Activated CD4-positive, alpha-beta memory T cell treated with anti-CD3 and anti-CD28 coated beads, Interleukin-2, amount 10 ng/mL, durations not matched to agents 7 days and 5 days (primary cell): Measurements from ENCODE around the gene MATCAP1. TPM values are rescaled to one million over a fixed set of nuclear protein-coding genes. Genes with fewer than 3 reads are reported as not detected.
A peak's percentile ranks its signal among the peaks of the same experiment; 100 is the strongest.

Experiments used
- CTCF ChIA-PET: fragments of 350-600 bp; sonication (Branson Sonifier 250); formaldehyde crosslinking; loops from one replicate; lab custom pipeline; 2021; ENCODE audit warnings: antibody characterized with exemption, inconsistent platforms; lab: Charles Lee
- POLR2A ChIA-PET: fragments of 350-600 bp; sonication (Branson Sonifier 250); formaldehyde crosslinking; loops from one replicate; lab custom pipeline; 2021; ENCODE audit warnings: antibody characterized with exemption; lab: Charles Lee
- DNase-seq: peaks from one replicate; pipeline ENCODE4 v3.0.0-alpha.2; 2020
- H3K27ac Mint-ChIP-seq: one replicate; pipeline ENCODE4 v1.8.0; 2021; ENCODE audit warnings: mild to moderate bottlenecking, mixed read lengths
- H3K27me3 Mint-ChIP-seq: one replicate; pipeline ENCODE4 v1.8.0; 2021; ENCODE audit warnings: mixed read lengths
- H3K36me3 Mint-ChIP-seq: one replicate; pipeline ENCODE4 v1.8.0; 2021; ENCODE audit warnings: low read depth, mixed read lengths
- H3K4me1 Mint-ChIP-seq: one replicate; pipeline ENCODE4 v1.8.0; 2021; ENCODE audit warnings: mixed read lengths
- H3K4me3 Mint-ChIP-seq: one replicate; pipeline ENCODE4 v1.8.0; 2021; ENCODE audit warnings: mild to moderate bottlenecking, mixed read lengths
- H3K9me3 Mint-ChIP-seq: one replicate; pipeline ENCODE4 v1.8.0; 2021; ENCODE audit warnings: mixed read lengths
- total RNA-seq, 2 experiments: library from RNA; stranded (reverse); gene quantifications; one replicate each; pipeline ENCODE4 v1.2.3, GENCODE V29; 2021

Gene MATCAP1
- total RNA-seq, 2 experiments from 2014 or later: 63.9 to 70.9 TPM

DNA sequence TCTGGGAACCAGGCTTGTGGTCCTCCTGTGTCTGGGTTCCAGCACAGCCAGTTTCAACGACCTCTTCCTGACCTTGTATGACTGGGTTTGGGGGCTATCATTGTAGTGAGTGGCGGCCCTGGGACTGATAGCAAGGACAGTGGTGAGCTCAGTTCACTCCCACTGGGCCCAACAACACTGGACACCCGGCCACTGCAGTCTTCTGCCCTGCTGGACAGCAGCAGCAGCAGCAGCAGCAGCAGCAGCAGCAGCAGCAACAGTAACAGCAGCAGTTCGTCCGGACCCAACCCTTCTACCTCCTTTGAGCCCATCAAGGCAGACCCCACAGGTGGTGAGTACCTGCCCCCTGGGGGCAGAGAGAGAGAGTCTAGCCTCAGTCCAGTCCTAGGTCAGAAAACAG, 11.9 kb upstream of the MATCAP1 start:
- ChIA-PET CTCF (no interaction called here), POLR2A (interaction anchor here (1.2 kb wide), 1 partner anchor 35 kb away, joined by 3 read pairs; no protein-coding TSS in a partner anchor)
- peaks cover 53% of the 10 kb centered on the region for H3K4me1 Mint-ChIP-seq
- peaks cover 62% of the 10 kb centered on the region for H3K36me3 Mint-ChIP-seq
- DNase-seq: no peak
- H3K4me3 Mint-ChIP-seq: no peak overlapping the region
- H3K9me3 Mint-ChIP-seq: no peaks in the 10 kb centered on the region
- H3K27me3 Mint-ChIP-seq: no peaks in the 10 kb centered on the region
- H3K27ac Mint-ChIP-seq: peak overlapping the region; percentile 21

DNA sequence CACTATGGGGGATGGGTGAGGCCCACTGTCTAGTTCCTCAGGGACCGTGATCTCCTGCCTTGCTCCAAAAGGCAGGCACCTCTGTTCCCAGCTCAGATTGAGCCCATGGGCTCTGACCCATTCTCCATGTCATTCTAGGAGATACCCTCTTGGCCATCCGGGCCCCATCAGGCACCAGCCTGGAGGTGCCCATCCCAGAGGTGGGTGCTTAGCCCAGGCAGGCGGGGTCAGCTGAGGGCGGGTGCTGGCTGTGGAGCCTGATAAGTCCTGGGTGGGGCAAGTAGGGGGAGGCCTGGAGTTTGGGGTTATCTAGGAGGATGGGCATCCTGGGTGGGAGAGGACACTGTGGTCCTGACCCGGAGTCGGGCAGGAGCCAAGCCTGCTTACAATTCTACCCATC, 10.5 kb upstream of the MATCAP1 start:
- peak overlapping the region; percentile 86 for H3K4me3 Mint-ChIP-seq
- H3K36me3 Mint-ChIP-seq: peaks cover 56% of the 10 kb centered on the region
- H3K4me1 Mint-ChIP-seq: peaks cover 53% of the 10 kb centered on the region
- no peaks in the 10 kb centered on the region for H3K9me3 Mint-ChIP-seq
- POLR2A ChIA-PET: interaction anchor here (1.4 to 3.1 kb wide), 3 partner anchors 15 to 34 kb away, joined by 5 to 16 read pairs (median 14); partner anchors contain the start of genes FBXL8, TMEM208 and TRADD
- CTCF ChIA-PET: interaction anchor here (0.6 to 2.2 kb wide), 4 partner anchors 24 to 108 kb away, joined by 3 to 5 read pairs (median 4); no protein-coding TSS in a partner anchor
- H3K27ac Mint-ChIP-seq: peak overlapping the region; percentile 83
- H3K27me3 Mint-ChIP-seq: no peaks in the 10 kb centered on the region
- no peak for DNase-seq

DNA sequence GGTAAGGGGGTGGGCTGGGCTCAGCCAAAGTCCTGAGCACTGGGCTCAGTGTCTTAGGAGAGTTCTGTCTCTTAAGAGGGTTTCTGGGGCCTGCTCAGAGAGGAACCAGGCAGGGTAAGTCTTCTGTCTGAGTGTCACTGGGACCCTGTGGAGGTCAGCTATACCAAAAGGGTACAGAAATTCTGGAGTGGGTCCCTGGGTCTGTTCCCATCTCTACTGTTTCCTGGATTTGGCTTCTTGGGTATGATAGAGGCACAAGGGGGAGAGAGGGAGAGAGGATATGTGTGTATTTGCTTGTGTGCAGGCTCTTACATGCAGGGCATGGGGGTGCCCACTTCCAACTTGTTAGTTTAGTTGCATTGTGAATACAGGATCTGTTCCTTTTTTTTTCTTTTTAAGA, 9.8 kb upstream of the MATCAP1 start:
- H3K4me3 Mint-ChIP-seq: peak overlapping the region; percentile 86
- H3K9me3 Mint-ChIP-seq: no peaks in the 10 kb centered on the region
- H3K27ac Mint-ChIP-seq: peak overlapping the region; percentile 83
- H3K27me3 Mint-ChIP-seq: no peaks in the 10 kb centered on the region
- DNase-seq: no peak
- POLR2A ChIA-PET: interaction anchor here (1.0 to 3.1 kb wide), 12 partner anchors 16 to 218 kb away, joined by 4 to 18 read pairs (median 7); partner anchors contain the start of genes FBXL8, TMEM208 and TRADD
- H3K4me1 Mint-ChIP-seq: peaks cover 53% of the 10 kb centered on the region
- H3K36me3 Mint-ChIP-seq: peaks cover 55% of the 10 kb centered on the region
- CTCF ChIA-PET: interaction anchor here (0.6 to 2.2 kb wide), 9 partner anchors 18 to 246 kb away, joined by 3 to 7 read pairs (median 5); partner anchors contain the start of genes FBXL8, TMEM208 and TRADD

DNA sequence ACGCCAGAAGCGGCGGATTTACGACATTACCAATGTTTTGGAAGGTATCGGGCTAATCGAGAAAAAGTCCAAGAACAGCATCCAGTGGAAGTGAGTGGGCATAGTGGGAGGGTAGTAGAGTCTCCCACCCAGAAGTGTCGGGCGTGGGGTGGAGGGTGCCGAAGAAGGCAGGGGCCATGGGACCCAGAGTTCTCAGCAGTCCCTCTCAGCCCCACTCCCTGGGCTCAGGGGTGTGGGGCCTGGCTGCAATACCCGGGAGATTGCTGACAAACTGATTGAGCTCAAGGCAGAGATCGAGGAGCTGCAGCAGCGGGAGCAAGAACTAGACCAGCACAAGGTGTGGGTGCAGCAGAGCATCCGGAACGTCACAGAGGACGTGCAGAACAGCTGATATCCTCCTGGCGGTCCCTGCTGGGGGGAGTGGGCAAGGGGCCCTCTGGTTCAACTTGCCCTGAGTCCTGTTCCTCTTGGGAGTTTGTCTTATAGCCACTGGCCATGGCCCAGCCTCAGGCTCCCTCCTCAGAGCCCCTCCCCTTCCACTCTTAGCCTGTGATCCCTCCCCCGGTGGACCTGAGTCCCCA, 9.1 kb upstream of the MATCAP1 start:
- Mint-ChIP-seq H3K9me3 (no peaks in the 10 kb centered on the region), H3K27ac (peak overlapping the region; percentile 83), H3K4me3 (peak overlapping the region; percentile 86), H3K27me3 (no peaks in the 10 kb centered on the region), H3K4me1 (peaks cover 50% of the 10 kb centered on the region), H3K36me3 (peaks cover 49% of the 10 kb centered on the region)
- POLR2A ChIA-PET: interaction anchor here (0.9 to 3.1 kb wide), 18 partner anchors 9 to 218 kb away, joined by 3 to 18 read pairs (median 5); partner anchors contain the start of genes B3GNT9, FBXL8, PHAF1 and TMEM208
- CTCF ChIA-PET: interaction anchor here (0.9 to 2.2 kb wide), 15 partner anchors 18 to 245 kb away, joined by 3 to 7 read pairs (median 4); partner anchors contain the start of genes FBXL8, TMEM208 and TRADD
- DNase-seq: peak; percentile 57

DNA sequence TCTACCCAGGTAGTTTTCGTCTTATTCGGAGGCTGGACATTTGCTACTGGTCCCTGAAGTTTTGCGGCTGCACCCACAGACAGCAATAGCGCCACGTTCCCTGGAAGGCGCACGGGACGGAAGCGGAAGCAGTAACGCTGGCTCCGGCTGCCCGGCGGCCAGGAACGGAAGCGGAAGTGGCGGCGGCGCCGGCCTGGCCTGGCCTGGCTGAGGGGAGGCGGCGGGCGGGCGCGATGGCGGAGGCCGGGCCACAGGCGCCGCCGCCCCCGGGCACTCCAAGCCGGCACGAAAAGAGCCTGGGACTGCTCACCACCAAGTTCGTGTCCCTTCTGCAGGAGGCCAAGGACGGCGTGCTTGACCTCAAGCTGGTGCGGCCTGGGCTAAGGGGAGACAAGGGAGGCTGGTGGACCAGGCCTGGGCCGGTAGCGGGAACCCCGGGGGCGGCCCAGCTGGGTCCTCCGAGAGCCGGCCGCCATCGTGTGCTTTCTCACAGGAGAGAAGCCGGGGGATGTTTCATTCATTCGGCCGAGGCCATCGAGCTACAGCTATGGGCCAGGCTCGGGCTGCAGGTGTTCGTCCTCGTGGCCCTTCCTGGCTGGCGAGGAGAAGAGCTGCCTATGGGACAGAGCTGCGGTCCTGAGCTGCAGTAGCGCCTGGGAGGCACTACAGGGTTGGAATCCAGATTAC, 8.4 kb upstream of the MATCAP1 start, which contains the start of gene E2F4:
Gene E2F4 (plus strand): TSS at position 161 of the 687 bp plus-strand sequence. CDS start 73 bp downstream, at position 234.
- no peaks in the 10 kb centered on the region for H3K27me3 Mint-ChIP-seq
- CTCF ChIA-PET: interaction anchor here (0.9 to 2.2 kb wide), 14 partner anchors 17 to 245 kb away, joined by 3 to 7 read pairs (median 4); partner anchors contain the start of genes FBXL8, TMEM208 and TRADD
- H3K4me1 Mint-ChIP-seq: peaks cover 50% of the 10 kb centered on the region
- POLR2A ChIA-PET: interaction anchor here (0.9 to 3.1 kb wide), 17 partner anchors 10 to 217 kb away, joined by 3 to 18 read pairs (median 5); partner anchors contain the start of genes B3GNT9, FBXL8, PHAF1 and TMEM208
- peak within 1 kb of the TSS; percentile 86 for H3K4me3 Mint-ChIP-seq
- no peaks in the 10 kb centered on the region for H3K9me3 Mint-ChIP-seq
- peak; percentile 91 for DNase-seq
- H3K27ac Mint-ChIP-seq: peak within 1 kb of the TSS; percentile 83
- peaks cover 44% of the 10 kb centered on the region for H3K36me3 Mint-ChIP-seq

DNA sequence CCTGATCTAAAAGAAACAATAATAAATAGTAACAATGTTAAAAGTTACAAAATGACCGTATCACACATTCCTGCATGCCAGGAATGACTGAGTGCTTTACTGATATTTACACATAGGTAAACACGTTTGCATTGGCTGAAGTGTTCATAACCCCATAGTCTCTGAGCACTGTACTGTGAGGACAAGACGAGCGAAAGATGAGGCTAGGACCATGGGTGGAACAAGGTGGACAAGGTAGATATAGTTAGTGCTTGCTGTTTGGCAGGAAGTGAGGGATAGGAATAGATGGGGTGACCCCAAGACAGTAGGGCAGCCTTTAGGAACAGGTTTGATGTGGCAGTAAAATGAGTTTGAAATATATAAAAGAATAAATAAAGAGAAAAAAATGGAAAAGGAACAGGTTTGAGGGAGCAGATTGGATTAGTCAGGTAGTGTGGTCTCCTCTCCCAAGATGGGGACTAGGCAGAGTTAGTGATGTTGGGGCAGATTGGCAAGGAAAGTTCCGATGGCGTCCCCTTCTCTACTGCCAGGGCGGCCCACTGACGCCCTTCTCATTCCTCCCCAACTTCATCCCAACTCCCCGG, 7.7 kb upstream of the MATCAP1 start:
- Mint-ChIP-seq H3K9me3 (no peaks in the 10 kb centered on the region), H3K36me3 (peaks cover 38% of the 10 kb centered on the region), H3K4me3 (peak overlapping the region; percentile 86), H3K27ac (peak overlapping the region; percentile 72), H3K4me1 (peaks cover 46% of the 10 kb centered on the region), H3K27me3 (no peaks in the 10 kb centered on the region)
- ChIA-PET POLR2A (interaction anchor here (1.2 to 2.2 kb wide), 5 partner anchors 11 to 40 kb away, joined by 3 to 14 read pairs (median 3); partner anchors contain the start of genes B3GNT9 and TMEM208), CTCF (interaction anchor here (0.9 to 1.6 kb wide), 5 partner anchors 28 to 237 kb away, joined by 3 to 5 read pairs (median 4); no protein-coding TSS in a partner anchor)
- no peak for DNase-seq

DNA sequence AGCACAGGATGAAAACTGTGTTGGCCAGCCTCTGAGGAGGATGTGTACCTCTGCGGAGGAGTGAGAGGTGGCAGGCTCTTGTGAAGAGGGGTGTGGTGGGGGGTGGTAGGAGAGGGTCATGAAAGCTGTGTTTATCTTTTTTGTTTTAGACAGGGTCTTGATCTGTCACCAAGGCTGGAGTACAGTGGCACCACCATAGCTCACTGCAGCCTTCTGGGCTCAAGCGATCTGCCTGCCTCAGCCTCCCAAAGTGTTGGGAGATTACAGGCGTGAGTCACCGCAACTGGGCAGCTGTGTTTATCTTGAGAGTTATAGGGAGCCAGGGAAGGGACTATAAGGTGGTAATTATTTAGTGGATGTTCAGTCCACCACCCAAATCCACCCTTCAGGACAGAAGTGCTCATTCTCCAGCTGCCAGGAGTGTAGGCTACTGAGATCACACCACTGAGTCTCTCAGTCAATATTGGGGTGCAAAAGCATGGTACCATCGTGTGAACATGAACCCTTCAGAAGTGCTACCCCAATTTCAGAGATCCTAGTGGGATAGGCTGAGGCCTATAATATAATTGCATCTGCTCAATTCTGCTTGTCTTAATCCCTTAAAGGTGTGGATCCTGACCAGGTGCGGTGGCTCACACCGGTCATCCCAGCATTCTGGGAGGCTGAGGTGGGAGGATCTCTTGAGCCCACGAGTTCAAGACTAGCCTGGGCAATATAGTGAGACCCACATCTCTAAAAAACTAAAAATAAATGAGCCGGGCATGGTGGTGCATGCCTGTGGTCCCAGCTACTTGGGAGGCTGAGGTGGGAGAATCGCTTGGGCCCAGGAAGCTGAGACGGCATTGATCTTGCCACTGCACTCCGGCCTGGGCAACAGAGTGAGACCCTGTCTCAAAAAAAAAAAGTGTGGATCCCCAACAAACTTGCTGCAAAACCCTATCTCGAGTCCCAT, 7.0 kb upstream of the MATCAP1 start:
- H3K9me3 Mint-ChIP-seq: no peaks in the 10 kb centered on the region
- ChIA-PET POLR2A (no interaction called here), CTCF (no interaction called here)
- peaks cover under 1% of the 10 kb centered on the region for H3K27me3 Mint-ChIP-seq
- peaks cover 30% of the 10 kb centered on the region for H3K36me3 Mint-ChIP-seq
- peaks cover 41% of the 10 kb centered on the region for H3K4me1 Mint-ChIP-seq
- DNase-seq: no peak
- no peak overlapping the region for H3K27ac Mint-ChIP-seq
- no peak overlapping the region for H3K4me3 Mint-ChIP-seq

DNA sequence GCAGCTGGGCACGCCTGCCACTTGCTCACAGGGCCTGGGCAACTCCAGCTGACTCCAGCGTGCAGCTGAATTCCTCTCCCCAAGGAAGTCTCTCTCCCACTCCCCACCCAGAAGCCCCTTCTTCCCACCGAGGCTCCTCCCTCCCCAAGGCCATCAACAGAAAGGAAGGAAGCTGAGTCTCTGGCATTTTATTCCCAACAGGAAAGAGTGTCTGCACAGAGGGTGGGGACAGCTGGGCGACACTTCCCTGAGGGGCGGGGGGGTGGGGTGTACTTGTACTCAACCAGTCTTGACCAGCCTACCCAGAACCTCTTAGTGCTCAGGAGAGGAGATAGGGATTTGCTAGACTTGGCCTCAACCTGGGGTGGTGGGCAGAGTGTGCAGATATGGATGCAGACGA, 6.3 kb upstream of the MATCAP1 start, which contains the start of gene EXOC3L1:
Gene EXOC3L1 (minus strand): TSS at position 96 of the 400 bp plus-strand sequence. CDS start 460 bp downstream, outside the sequence.
- Mint-ChIP-seq H3K4me3 (no peak within 1 kb of the TSS), H3K4me1 (peaks cover 41% of the 10 kb centered on the region), H3K9me3 (no peaks in the 10 kb centered on the region), H3K27ac (no peak within 1 kb of the TSS), H3K27me3 (peaks cover 8% of the 10 kb centered on the region), H3K36me3 (peaks cover 24% of the 10 kb centered on the region)
- ChIA-PET CTCF (interaction anchor here (1.1 kb wide), 1 partner anchor 172 kb away, joined by 4 read pairs; no protein-coding TSS in a partner anchor), POLR2A (no interaction called here)
- DNase-seq: no peak

DNA sequence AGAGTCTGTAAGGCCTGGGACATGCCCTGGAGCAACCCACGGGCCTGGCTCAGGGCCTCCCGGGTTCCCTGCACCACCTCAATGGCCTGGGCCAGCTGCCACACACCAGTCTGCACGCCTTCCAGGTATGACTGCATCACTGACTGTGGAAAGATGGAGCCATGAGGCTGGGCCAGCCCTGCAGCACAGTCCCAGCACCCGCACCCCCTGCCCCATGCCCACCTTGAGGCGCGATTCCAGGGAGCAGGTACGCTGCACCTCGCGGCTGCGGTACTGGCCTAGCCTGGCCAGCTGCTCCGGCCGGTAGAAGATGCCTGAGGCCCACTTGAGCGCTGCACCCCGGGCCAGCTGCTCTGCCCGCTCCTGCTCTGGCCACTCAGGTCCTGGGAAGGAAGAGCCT, 5.0 kb upstream of the MATCAP1 start:
- Mint-ChIP-seq H3K9me3 (no peaks in the 10 kb centered on the region), H3K27ac (no peak overlapping the region), H3K36me3 (peaks cover 11% of the 10 kb centered on the region), H3K4me1 (peaks cover 39% of the 10 kb centered on the region), H3K27me3 (peaks cover 8% of the 10 kb centered on the region), H3K4me3 (no peak overlapping the region)
- no peak for DNase-seq
- CTCF ChIA-PET: interaction anchor here (0.7 kb wide), 2 partner anchors 9 to 34 kb away, joined by 3 read pairs; no protein-coding TSS in a partner anchor
- POLR2A ChIA-PET: interaction anchor here (1.1 kb wide), 1 partner anchor 175 kb away, joined by 3 read pairs; no protein-coding TSS in a partner anchor

DNA sequence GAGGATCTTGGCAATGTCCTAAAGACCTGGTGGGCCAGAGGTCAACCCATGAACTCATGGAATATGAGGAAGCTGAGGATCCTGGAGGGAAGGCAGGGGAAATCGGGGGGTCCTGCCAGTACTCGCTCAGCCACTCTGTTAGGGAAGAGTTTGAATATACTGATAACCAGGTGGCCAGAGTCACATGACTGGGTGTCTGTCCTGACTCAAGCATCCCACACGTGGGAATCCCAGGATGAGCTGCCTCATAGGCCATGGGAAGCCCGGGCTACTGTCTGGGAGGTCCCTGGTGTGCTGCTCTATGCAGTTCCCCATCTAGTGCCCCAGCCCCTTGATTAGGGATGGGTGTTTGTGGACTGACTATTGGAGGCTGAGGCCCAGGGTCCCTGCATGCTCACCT, 4.6 kb upstream of the MATCAP1 start:
- Mint-ChIP-seq H3K4me3 (no peak overlapping the region), H3K36me3 (peaks cover 6% of the 10 kb centered on the region), H3K27ac (no peak overlapping the region), H3K27me3 (peaks cover 8% of the 10 kb centered on the region), H3K9me3 (no peaks in the 10 kb centered on the region), H3K4me1 (peaks cover 34% of the 10 kb centered on the region)
- POLR2A ChIA-PET: interaction anchor here (1.1 kb wide), 1 partner anchor 175 kb away, joined by 3 read pairs; no protein-coding TSS in a partner anchor
- no peak for DNase-seq
- CTCF ChIA-PET: interaction anchor here (0.7 kb wide), 1 partner anchor 33 kb away, joined by 3 read pairs; no protein-coding TSS in a partner anchor
